H4 (cell line): ENCODE results near the gene MKI67. TPM values are rescaled to one million over a fixed set of nuclear protein-coding genes. Genes with fewer than 3 reads are reported as not detected.
"Not testable (repeated sequence)": the region's sequence is repeated elsewhere in the genome, so short reads cannot be mapped to it uniquely, and the experiment has no call there.

ENCODE experiments used
- DNase-seq: peaks from one replicate; pipeline ENCODE4 v3.0.0-alpha.2; 2015; ENCODE audit warnings: low spot score
- total RNA-seq: library from RNA; depleted of rRNA; stranded (reverse); fragments of >200 nt; shearing (Covaris generic); gene quantifications from 2 replicates; pipeline ENCODE4 v1.2.3, GENCODE V29; 2014; rRNA removed

The MKI67 gene
- 19.2 and 33.3 TPM in 2 replicates for total RNA-seq

GRCh38 chr10:128125944-128126764 is at the start of gene MKI67:
TSS of gene MKI67 (minus strand) at chr10:128126423. CDS start at chr10:128125667, 756 bp downstream.
- DNase-seq = peak; percentile 89

- DNase-seq = no peak
These were observed 48.6 kb upstream of the MKI67 start for GRCh38 chr10:128174581-128175559.

GRCh38 chr10:128173386-128173785 is 47.2 kb upstream of the MKI67 start:
- DNase-seq = peak; percentile 22

GRCh38 chr10:128172756-128173155 is 46.5 kb upstream of the MKI67 start:
- DNase-seq = no peak

- DNase-seq = no peak
These were observed 43.7 kb upstream of the MKI67 start for GRCh38 chr10:128169811-128170379.

GRCh38 chr10:128167926-128168520 is 41.8 kb upstream of the MKI67 start:
- DNase-seq = no peak

- DNase-seq = not testable (repeated sequence)
These were observed 40.9 kb upstream of the MKI67 start for GRCh38 chr10:128167123-128167522.

GRCh38 chr10:128166151-128166550 is 39.9 kb upstream of the MKI67 start:
- DNase-seq = no peak

- DNase-seq = no peak
These were observed 39.3 kb upstream of the MKI67 start for GRCh38 chr10:128165536-128165935.

GRCh38 chr10:128163701-128164100 is 37.5 kb upstream of the MKI67 start:
- DNase-seq = no peak

GRCh38 chr10:128161031-128161430 is 34.8 kb upstream of the MKI67 start:
- no peak for DNase-seq

GRCh38 chr10:128160297-128160711 is 34.1 kb upstream of the MKI67 start:
- DNase-seq = no peak

- no peak for DNase-seq
These were observed 32.0 kb upstream of the MKI67 start for GRCh38 chr10:128158021-128158795.

- no peak for DNase-seq
These were observed 31.0 kb upstream of the MKI67 start for GRCh38 chr10:128156999-128157755.

GRCh38 chr10:128152741-128153580 is 26.7 kb upstream of the MKI67 start:
- DNase-seq = no peak

GRCh38 chr10:128151031-128151430 is 24.8 kb upstream of the MKI67 start:
- no peak for DNase-seq

- DNase-seq = no peak
These were observed 24.3 kb upstream of the MKI67 start for GRCh38 chr10:128150561-128150960.

- DNase-seq = peak; percentile 41
These were observed 23.8 kb upstream of the MKI67 start for GRCh38 chr10:128150045-128150493.
